Measurements from ENCODE around the gene ZNF263.

ZNF263 gene

GRCh38 chr16:3282730-3283542, at the start of gene ZNF263:
Gene ZNF263 (plus strand): TSS chr16:3283491. CDS start chr16:3283819, 328 bp downstream.
- peak; percentile 88 for DNase-seq

GRCh38 chr16:3234543-3234856, 48.8 kb upstream of the ZNF263 start:
- DNase-seq, result no peak

GRCh38 chr16:3234857-3235561, 48.3 kb upstream of the ZNF263 start, which contains the start of gene ZNF200:
Gene ZNF200 (minus strand): TSS chr16:3235158. CDS start chr16:3233755, 1,403 bp downstream.
- peak; percentile 92 for DNase-seq

GRCh38 chr16:3235856-3236669, 47.2 kb upstream of the ZNF263 start:
- peak; percentile 15 for DNase-seq

- no peak for DNase-seq
Observed at GRCh38 chr16:3241761-3242160, 41.5 kb upstream of the ZNF263 start.

- DNase-seq, result no peak
Observed at GRCh38 chr16:3242709-3243108, 40.6 kb upstream of the ZNF263 start.

GRCh38 chr16:3243882-3244281, 39.4 kb upstream of the ZNF263 start:
- no peak for DNase-seq

GRCh38 chr16:3246002-3246401, 37.3 kb upstream of the ZNF263 start:
- DNase-seq, result no peak

- no peak for DNase-seq
Observed at GRCh38 chr16:3246876-3247275, 36.4 kb upstream of the ZNF263 start.

- DNase-seq, result no peak
Observed at GRCh38 chr16:3248596-3248995, 34.7 kb upstream of the ZNF263 start.

- no peak for DNase-seq
Observed at GRCh38 chr16:3249020-3249419, 34.3 kb upstream of the ZNF263 start.

GRCh38 chr16:3249451-3249850, 33.8 kb upstream of the ZNF263 start:
- no peak for DNase-seq

GRCh38 chr16:3252967-3253366, 30.3 kb upstream of the ZNF263 start:
- DNase-seq, result no peak

- no peak for DNase-seq
Observed at GRCh38 chr16:3254309-3254708, 29.0 kb upstream of the ZNF263 start.

- DNase-seq, result no peak
Observed at GRCh38 chr16:3256146-3256865, 27.0 kb upstream of the ZNF263 start, which contains the start of gene MEFV. Gene MEFV (minus strand): TSS chr16:3256633. CDS start chr16:3256587, 46 bp downstream.

- DNase-seq, result no peak
Observed at GRCh38 chr16:3256866-3257465, 26.3 kb upstream of the ZNF263 start.

GRCh38 chr16:3259836-3260235, 23.5 kb upstream of the ZNF263 start:
- no peak for DNase-seq

- DNase-seq, result no peak
Observed at GRCh38 chr16:3262517-3262916, 20.8 kb upstream of the ZNF263 start.

- DNase-seq, result peak; percentile 98
Observed at GRCh38 chr16:3264137-3265036, 18.9 kb upstream of the ZNF263 start.

GRCh38 chr16:3266873-3267537, 16.3 kb upstream of the ZNF263 start:
- DNase-seq, result no peak

GRCh38 chr16:3268294-3268693, 15.0 kb upstream of the ZNF263 start:
- no peak for DNase-seq

Data from stimulated activated CD4-positive, alpha-beta T cell treated with anti-CD3 and anti-CD28 coated beads, Interleukin-12 subunit alpha, Interleukin-12 subunit beta, amount 100 ng/mL, for 4 hours (primary cell).